Transverse colon (tissue), 4 donors: ENCODE data around the gene KIAA0040.

ENCODE experiments used
- CTCF ChIP-seq, 5 experiments: fragments of 200-600 bp in 3 of 5; fragments of 450-650 bp in 2 of 5; sonication (generic) in 3 of 5; IDR thresholded peaks; 1 replicate in 2 of 5; 2 replicates in 3 of 5; pipeline ENCODE4 v1.5.1; 2016 to 2017; ENCODE audit warnings: antibody characterized with exemption in 5 of 5, inconsistent platforms in 3 of 5, mild to moderate bottlenecking in 2 of 5, moderate library complexity in 1 of 5
- EP300 ChIP-seq: sonication (generic); formaldehyde crosslinking; IDR thresholded peaks from one replicate; pipeline ENCODE4 v1.6.1; 2017; ENCODE audit warnings: antibody characterized with exemption, low read depth
- POLR2A ChIP-seq: fragments of 450-650 bp; IDR thresholded peaks from one replicate; pipeline ENCODE4 v1.6.1; 2016; ENCODE audit warnings: antibody characterized with exemption, mild to moderate bottlenecking, moderate library complexity
- POLR2AphosphoS5 ChIP-seq, 3 donors: sonication (generic); formaldehyde crosslinking; IDR thresholded peaks; one replicate each; pipeline ENCODE4 v1.6.1; 2016; ENCODE audit warnings: antibody characterized with exemption in 3 of 3

- TF ChIP-seq EP300 (no peak), CTCF (IDR thresholded peaks at IDR 0.05) (no peak), POLR2AphosphoS5 (IDR thresholded peaks at IDR 0.05) (no peak), POLR2A (no peak)
These were observed 14.1 kb downstream of the KIAA0040 start for GRCh38 chr1:175178456-175178855.
